Breast epithelium (tissue), 4 donors: ENCODE results near the gene FRMD4A. TPM values are rescaled to one million over a fixed set of nuclear protein-coding genes. Genes with fewer than 3 reads are reported as not detected.

ENCODE experiments used
- DNase-seq, 2 donors: peaks; one replicate each; pipeline ENCODE4 v3.0.0-alpha.2; 2019; ENCODE audit warnings: low spot score in 2 of 2
- H3K27ac ChIP-seq, 2 donors: fragments of 200-600 bp; sonication (generic) in 1 of 2; one replicate each; pipeline ENCODE4 v1.5.1; 2016 to 2019; ENCODE audit warnings: mild to moderate bottlenecking in 1 of 2
- H3K27me3 ChIP-seq, 2 donors: fragments of 200-600 bp; sonication (generic) in 1 of 2; one replicate each; pipeline versions ENCODE4 v1.5.1 to v1.6.0; 2017 to 2019; ENCODE audit warnings: control low read depth in 1 of 2, mild to moderate bottlenecking in 1 of 2
- H3K36me3 ChIP-seq: fragments of 200-600 bp; one replicate; pipeline ENCODE4 v1.5.1; 2019
- H3K4me1 ChIP-seq, 2 donors: fragments of 200-600 bp; sonication (generic); one replicate each; pipeline ENCODE4 v1.5.1; 2016 to 2019; ENCODE audit warnings: control low read depth in 1 of 2
- H3K4me3 ChIP-seq, 3 donors: fragments of 200-600 bp; sonication (generic); 1 replicate in 2 of 3; 2 replicates in 1 of 3; pipeline ENCODE4 v1.5.1; 2016 to 2019; ENCODE audit warnings: mild to moderate bottlenecking in 3 of 3, moderate library complexity in 2 of 3
- H3K9me3 ChIP-seq, 2 donors: fragments of 200-600 bp; sonication (generic) in 1 of 2; one replicate each; pipeline ENCODE4 v1.5.1; 2016 to 2019; ENCODE audit warnings: control low read depth in 1 of 2
- CTCF ChIP-seq, 3 donors: fragments of 450-650 bp; IDR thresholded peaks; one replicate each; pipeline ENCODE4 v1.5.1; 2016 to 2017; ENCODE audit warnings: antibody characterized with exemption in 3 of 3, mild to moderate bottlenecking in 3 of 3, moderate library complexity in 3 of 3
- POLR2A ChIP-seq: fragments of 450-650 bp; IDR thresholded peaks from one replicate; pipeline ENCODE4 v1.6.1; 2016; ENCODE audit warnings: antibody characterized with exemption, mild to moderate bottlenecking, moderate library complexity
- POLR2AphosphoS5 ChIP-seq, 3 donors: sonication (generic); formaldehyde crosslinking; IDR thresholded peaks; one replicate each; pipeline ENCODE4 v1.6.1; 2017; ENCODE audit warnings: antibody characterized with exemption in 3 of 3
- intact Hi-C: fragments of 100-400 bp; cut with DNase I; formaldehyde crosslinking; loops from one replicate; pipeline ENCODE4 v1.15.1; 2023; ENCODE audit warnings: low total_unique reads
- total RNA-seq, 3 donors: library from RNA; depleted of rRNA; stranded (reverse); fragments of >200 nt; gene quantifications; one replicate each; pipeline ENCODE4 v1.1.0, GENCODE V29; 2016

FRMD4A gene
- total RNA-seq, 3 donors from 2014 or later, result 27.5 to 107 (median 34.4) TPM

GRCh38 chr10:13942035-13942434 lies 388.7 kb downstream of the FRMD4A start:
- H3K4me1 ChIP-seq, result no peaks in the 10 kb centered on the region
- no peak for TF ChIP-seq POLR2A
- no peak for TF ChIP-seq CTCF (IDR thresholded peaks at IDR 0.05)
- TF ChIP-seq POLR2AphosphoS5 (IDR thresholded peaks at IDR 0.05), result no peak
- no peak overlapping the region for H3K4me3 ChIP-seq
- no peaks in the 10 kb centered on the region for H3K36me3 ChIP-seq
- no peaks in the 10 kb centered on the region for H3K9me3 ChIP-seq
- H3K27me3 ChIP-seq, result no peaks in the 10 kb centered on the region
- intact Hi-C loops, result no loop called here
- no peak overlapping the region for H3K27ac ChIP-seq
- no peak for DNase-seq

- no peak for DNase-seq
These were observed 391.3 kb downstream of the FRMD4A start for GRCh38 chr10:13939391-13939790.

GRCh38 chr10:13938950-13939349 lies 391.8 kb downstream of the FRMD4A start:
- no peak for TF ChIP-seq POLR2AphosphoS5 (IDR thresholded peaks at IDR 0.05)
- TF ChIP-seq POLR2A, result no peak
- no peak for TF ChIP-seq CTCF (IDR thresholded peaks at IDR 0.05)
- Histone ChIP-seq H3K9me3 (no peaks in the 10 kb centered on the region), H3K27ac (no peak overlapping the region)

More at GRCh38 chr10:13939391-13939790, 391.3 kb downstream of the FRMD4A start:
- H3K27me3 ChIP-seq, result no peaks in the 10 kb centered on the region
- H3K27ac ChIP-seq, result no peak overlapping the region
- no peaks in the 10 kb centered on the region for H3K9me3 ChIP-seq
- TF ChIP-seq CTCF (IDR thresholded peaks at IDR 0.05) (no peak), POLR2A (no peak), POLR2AphosphoS5 (IDR thresholded peaks at IDR 0.05) (no peak)
- H3K4me3 ChIP-seq, result no peak overlapping the region
- no peaks in the 10 kb centered on the region for H3K36me3 ChIP-seq
- intact Hi-C loops, result no loop called here
- H3K4me1 ChIP-seq, result no peaks in the 10 kb centered on the region

GRCh38 chr10:13936826-13937225 lies 393.9 kb downstream of the FRMD4A start:
- intact Hi-C loops, result no loop called here
- no peak overlapping the region for H3K4me3 ChIP-seq
- no peak overlapping the region for H3K27ac ChIP-seq
- no peaks in the 10 kb centered on the region for H3K36me3 ChIP-seq
- no peaks in the 10 kb centered on the region for H3K4me1 ChIP-seq
- DNase-seq, result no peak
- no peaks in the 10 kb centered on the region for H3K9me3 ChIP-seq
- H3K27me3 ChIP-seq, result no peaks in the 10 kb centered on the region
- TF ChIP-seq POLR2A (no peak), CTCF (IDR thresholded peaks at IDR 0.05) (no peak), POLR2AphosphoS5 (IDR thresholded peaks at IDR 0.05) (no peak)

More at GRCh38 chr10:13938950-13939349, 391.8 kb downstream of the FRMD4A start:
- Histone ChIP-seq H3K4me3 (no peak overlapping the region), H3K36me3 (no peaks in the 10 kb centered on the region), H3K27me3 (no peaks in the 10 kb centered on the region), H3K4me1 (no peaks in the 10 kb centered on the region)
- intact Hi-C loops, result no loop called here
- no peak for DNase-seq

- H3K4me3 ChIP-seq, result no peak overlapping the region
- no peaks in the 10 kb centered on the region for H3K36me3 ChIP-seq
- H3K9me3 ChIP-seq, result no peaks in the 10 kb centered on the region
- no peak for DNase-seq
- no peak for TF ChIP-seq POLR2AphosphoS5 (IDR thresholded peaks at IDR 0.05)
- TF ChIP-seq CTCF (IDR thresholded peaks at IDR 0.05), result no peak
- TF ChIP-seq POLR2A, result no peak
- H3K27me3 ChIP-seq, result no peaks in the 10 kb centered on the region
- intact Hi-C loops, result no loop called here
- no peak overlapping the region for H3K27ac ChIP-seq
- H3K4me1 ChIP-seq, result no peaks in the 10 kb centered on the region
These were observed 400.6 kb downstream of the FRMD4A start for GRCh38 chr10:13930120-13930519.
